Stomach (tissue), 4 donors: ENCODE data around the gene LYPD3.

Experiments
- CTCF ChIP-seq, 7 experiments: fragments of 450-650 bp in 4 of 7; fragments of 200-600 bp in 3 of 7; sonication (generic) in 3 of 7; IDR thresholded peaks; one replicate each; pipeline ENCODE4 v1.5.1; 2016 to 2019; ENCODE audit warnings: antibody characterized with exemption in 7 of 7, control low read depth in 2 of 7, mild to moderate bottlenecking in 1 of 7
- POLR2A ChIP-seq, 4 donors: fragments of 450-650 bp; IDR thresholded peaks; one replicate each; pipeline ENCODE4 v1.6.1; 2016; ENCODE audit warnings: antibody characterized with exemption in 4 of 4, control low read depth in 2 of 4, mild to moderate bottlenecking in 1 of 4, moderate library complexity in 1 of 4

GRCh38 chr19:43422000-43422688 is 43.3 kb downstream of the LYPD3 start:
- TF ChIP-seq CTCF (IDR thresholded peaks at IDR 0.05) (no peak), POLR2A (IDR thresholded peaks at IDR 0.05) (no peak)
